GM12878 (cell line): ENCODE data around the gene CDRT15. TPM values are rescaled to one million over a fixed set of nuclear protein-coding genes. Genes with fewer than 3 reads are reported as not detected.

Experiments used
- ATAC-seq: fragments of 200-7000 bp; cut with Tn5 transposase; 3 replicates; pipeline ENCODE4 v1.9.1; 2020; ENCODE audit warnings: mild to moderate bottlenecking, moderate library complexity
- BruUV-seq: library from RNA; stranded (reverse); fragments of 400-500 nt; replicated peaks from 2 replicates; lab custom pipeline; 2021; lab: Mats Ljungman, UMichigan
- CTCF ChIA-PET: fragments of 300-600 bp; sonication (Branson Sonifier 250); formaldehyde crosslinking; extraction: SDS; loops from one replicate; lab custom pipeline; 2021; ENCODE audit warnings: inconsistent platforms; lab: Yijun Ruan, JAX
- POLR2A ChIA-PET: fragments of 350-600 bp; formaldehyde crosslinking; extraction: SDS; loops from one replicate; lab custom pipeline; 2021; ENCODE audit warnings: inconsistent platforms; lab: Charles Lee
- RAD21 ChIA-PET: fragments of 300-600 bp; sonication (Branson Sonifier 250); formaldehyde crosslinking; loops from one replicate; lab custom pipeline; 2023; ENCODE audit warnings: antibody characterized with exemption; ENCODE audit not compliant: unreplicated experiment; lab: Charles Lee
- SMC1A ChIA-PET: fragments of 300-600 bp; sonication (Branson Sonifier 250); formaldehyde crosslinking; loops from one replicate; lab custom pipeline; 2023; ENCODE audit not compliant: unreplicated experiment, uncharacterized antibody; lab: Charles Lee
- DNase-seq: peaks from one replicate; pipeline ENCODE4 v3.0.0-alpha.2; 2011; ENCODE audit warnings: low read depth, low spot score
- FAIRE-seq: peaks from 3 replicates; lab custom pipeline; 2011; peaks lifted over from hg19 to GRCh38; lab: Jason Lieb, UNC
- H2AFZ ChIP-seq: 2 replicates; pipeline ENCODE4 v1.6.0; 2011; ENCODE audit warnings: low read depth, low read length, control low read depth; ENCODE audit not compliant: control insufficient read depth
- H3K27ac ChIP-seq: 2 replicates; pipeline ENCODE4 v1.5.1; 2011; ENCODE audit warnings: control low read depth; ENCODE audit not compliant: control insufficient read depth, insufficient read depth
- H3K27me3 ChIP-seq, 2 experiments: replicated peaks in 1 of 2; 2 replicates each; pipeline versions ENCODE4 v1.6.0 to v1.6.1; 2011; ENCODE audit warnings: low read length in 1 of 2; ENCODE audit not compliant: control insufficient read depth in 2 of 2, insufficient read depth in 2 of 2
- H3K36me3 ChIP-seq, 2 experiments: 2 replicates each; pipeline ENCODE4 v1.5.1; 2011; ENCODE audit warnings: low read length in 1 of 2; ENCODE audit not compliant: control insufficient read depth in 2 of 2, insufficient read depth in 2 of 2
- H3K4me1 ChIP-seq: 2 replicates; pipeline ENCODE4 v1.6.1; 2011; ENCODE audit warnings: mild to moderate bottlenecking, low read length, moderate library complexity, mixed read lengths; ENCODE audit not compliant: control insufficient read depth, insufficient read depth
- H3K4me2 ChIP-seq: 2 replicates; pipeline ENCODE4 v1.6.0; 2011; ENCODE audit warnings: control low read depth; ENCODE audit not compliant: control insufficient read depth, insufficient read depth
- H3K4me3 ChIP-seq: fragments of 200-600 bp; sonication (generic); 2 replicates; pipeline ENCODE4 v1.5.1; 2016
- H3K79me2 ChIP-seq: 2 replicates; pipeline ENCODE4 v1.6.0; 2011; ENCODE audit warnings: low read length; ENCODE audit not compliant: control insufficient read depth, insufficient read depth
- H3K9ac ChIP-seq: 2 replicates; pipeline ENCODE4 v1.8.0; 2011; ENCODE audit warnings: low read length, control low read depth, mixed read lengths; ENCODE audit not compliant: control insufficient read depth, insufficient read depth
- H3K9me3 ChIP-seq: replicated peaks from 3 replicates; pipeline ENCODE4 v1.5.1; 2011; ENCODE audit warnings: mild to moderate bottlenecking, low read length; ENCODE audit not compliant: control insufficient read depth, insufficient read depth
- H4K20me1 ChIP-seq: 2 replicates; pipeline ENCODE4 v1.6.0; 2011; ENCODE audit not compliant: control insufficient read depth, insufficient read depth
- CREB1 ChIP-seq: IDR thresholded peaks from 2 replicates; pipeline ENCODE4 v1.6.1; 2012; ENCODE audit warnings: low read depth, mild to moderate bottlenecking, inconsistent platforms
- CTCF ChIP-seq, 3 experiments: IDR thresholded peaks in 2 of 3; conservative IDR thresholded peaks in 1 of 3; 2 replicates each; pipeline ENCODE4 v1.5.1; 2011; ENCODE audit warnings: low read depth in 3 of 3, low read length in 3 of 3, mild to moderate bottlenecking in 3 of 3, control low read depth in 2 of 3, moderate library complexity in 2 of 3, inconsistent platforms in 1 of 3, mixed read lengths in 1 of 3; ENCODE audit not compliant: control insufficient read depth in 2 of 3, insufficient read depth in 1 of 3; ENCODE audit errors: extremely low read depth in 1 of 3
- ELK1 ChIP-seq: IDR thresholded peaks from 2 replicates; pipeline ENCODE4 v1.6.1; 2012; ENCODE audit warnings: low read depth, low read length, improper control_type of control experiment
- IKZF2 ChIP-seq, 2 experiments: fragments of 450-650 bp; IDR thresholded peaks; 2 replicates each; pipeline ENCODE4 v1.6.1; 2017; ENCODE audit warnings: mild to moderate bottlenecking in 2 of 2, moderate library complexity in 2 of 2
- KAT2A ChIP-seq: conservative IDR thresholded peaks from 2 replicates; pipeline ENCODE4 v1.6.1; 2011; ENCODE audit warnings: low read depth, low read length; ENCODE audit not compliant: control insufficient read depth
- KDM1A ChIP-seq: fragments of 200-600 bp; sonication (generic); IDR thresholded peaks from 2 replicates; pipeline ENCODE4 v1.6.1; 2016; ENCODE audit warnings: borderline replicate concordance
- SIN3A ChIP-seq: IDR thresholded peaks from 2 replicates; pipeline ENCODE4 v1.6.1; 2012; ENCODE audit warnings: low read depth, low read length, improper control_type of control experiment
- SPI1 ChIP-seq: IDR thresholded peaks from 2 replicates; pipeline ENCODE4 v1.6.1; 2011; ENCODE audit warnings: low read depth, mild to moderate bottlenecking, low read length, moderate library complexity, borderline replicate concordance; ENCODE audit not compliant: insufficient read depth
- ZNF592 ChIP-seq: fragments of 450-650 bp; IDR thresholded peaks from 2 replicates; pipeline ENCODE4 v1.6.1; 2017; ENCODE audit warnings: mild to moderate bottlenecking, moderate library complexity
- WGBS: methylation state at CpG from one replicate; pipeline ENCODE4 v1.1.6; 2016; ENCODE audit warnings: low lambda C conversion rate; ENCODE audit not compliant: insufficient replicate concordance, insufficient coverage; ENCODE audit errors: missing lambda C conversion rate; 5-methylcytosine and 5-hydroxymethylcytosine counted together
- in situ Hi-C: fragments of 300-500 bp; cut with MboI; formaldehyde crosslinking; loops from 9 replicates; pipeline ENCODE4 v1.14.3; 2018; ENCODE audit warnings: mixed read lengths
- intact Hi-C: fragments of 100-400 bp; cut with micrococcal nuclease; formaldehyde crosslinking; loops from one replicate; pipeline ENCODE4 v1.14.2; 2022; ENCODE audit not compliant: unreplicated experiment
- polyA plus RNA-seq, 11 experiments: library from polyadenylated mRNA; depleted of rRNA in 4 of 11; unstranded in 6 of 11; stranded (reverse) in 5 of 11; fragments of >200 nt; fragmentation: Nextera tagmentation in 4 of 11; fragmentation: Illumina TruSeq in 1 of 11; extraction: Ambion mirVana in 4 of 11; extraction: Trizol in 1 of 11; gene quantifications; 1 replicate in 1 of 11; 2 replicates in 10 of 11; pipeline versions ENCODE4 v1.2.1 to v1.2.3, GENCODE V29; 2011 to 2016; ENCODE audit warnings: inconsistent platforms in 2 of 11, missing spikeins in 2 of 11, low read depth in 1 of 11
- total RNA-seq, 4 experiments: library from RNA; depleted of rRNA in 3 of 4; stranded (reverse); fragments of >200 nt in 3 of 4; fragmentation: Illumina TruSeq in 1 of 4; extraction: Trizol in 1 of 4; gene quantifications; 2 replicates each; pipeline versions ENCODE4 v1.2.1 to v1.2.3, GENCODE V29; 2013 to 2021

The CDRT15 gene
- total and polyA plus RNA-seq, 10 of the 15 experiments (the other 5 are each of a cell fraction or from before 2014, with no cell fraction given): 0.29 TPM; not detected in 9

- no TSS peak for BruUV-seq
- 92% methylated on average over 2 of the region's 2 CpGs for WGBS
- H3K4me2 ChIP-seq: no peak overlapping the region
- H4K20me1 ChIP-seq: no peaks in the 10 kb centered on the region
- FAIRE-seq (no peak), DNase-seq (no peak), ATAC-seq (no peak)
- H3K27ac ChIP-seq: no peak overlapping the region
- no peaks in the 10 kb centered on the region for H3K79me2 ChIP-seq
- in situ Hi-C loops: no loop called here
- no peak overlapping the region for H3K4me3 ChIP-seq
- no peaks in the 10 kb centered on the region for H3K4me1 ChIP-seq
- TF ChIP-seq KDM1A: no peak
- no peak for TF ChIP-seq KAT2A
- no peak for TF ChIP-seq CREB1
- TF ChIP-seq IKZF2 (IDR thresholded peaks at IDR 0.05): no peak
- no peaks in the 10 kb centered on the region for H3K9me3 ChIP-seq
- no peaks in the 10 kb centered on the region; a peak in 2 of 4 replicates for H3K36me3 ChIP-seq
- H3K27me3 ChIP-seq: no peaks in the 10 kb centered on the region
- intact Hi-C loops: no loop called here
- ChIA-PET SMC1A (no interaction called here), POLR2A (no interaction called here), CTCF (no interaction called here), RAD21 (no interaction called here)
- H2AFZ ChIP-seq: no peak overlapping the region
- H3K9ac ChIP-seq: no peak overlapping the region
These were observed 39.6 kb downstream of the CDRT15 start for GRCh38 chr17:14197057-14197456.

- no TSS peak for BruUV-seq
- WGBS: 89% methylated on average over 4 of the region's 4 CpGs
- in situ Hi-C loops: no loop called here
- ChIA-PET SMC1A (no interaction called here), POLR2A (no interaction called here), RAD21 (no interaction called here), CTCF (no interaction called here)
- DNase-seq: no peak
- H3K27me3 ChIP-seq: no peaks in the 10 kb centered on the region
- no peak for FAIRE-seq
- intact Hi-C loops: no loop called here
- H4K20me1 ChIP-seq: no peaks in the 10 kb centered on the region
- no peak overlapping the region for H3K4me2 ChIP-seq
- no peak overlapping the region for H2AFZ ChIP-seq
- no peaks in the 10 kb centered on the region for H3K79me2 ChIP-seq
- no peak overlapping the region for H3K27ac ChIP-seq
- no peaks in the 10 kb centered on the region for H3K4me1 ChIP-seq
- H3K4me3 ChIP-seq: no peak overlapping the region
- no peaks in the 10 kb centered on the region for H3K9me3 ChIP-seq
- peak; percentile 63 for ATAC-seq
- TF ChIP-seq ZNF592: no peak
- peak; percentile 45; the same call in 1 of the 2 replicates for TF ChIP-seq SPI1
- no peak for TF ChIP-seq ELK1
- no peak for TF ChIP-seq SIN3A
- peak in 2 of 3 experiments; percentile 39 to 41; a peak in 3 of 6 replicates for TF ChIP-seq CTCF (IDR thresholded peaks at IDR 0.05 in 2 of 3, conservative IDR thresholded peaks at IDR 0.05 in 1 of 3; ENCODE audit: control insufficient read depth in 2 of 3, extremely low read depth in 1 of 3, insufficient read depth in 1 of 3, low read depth in 3 of 3, low read length in 3 of 3)
- H3K9ac ChIP-seq: no peak overlapping the region
- no peaks in the 10 kb centered on the region; a peak in 2 of 4 replicates for H3K36me3 ChIP-seq
These were observed 40.2 kb downstream of the CDRT15 start for GRCh38 chr17:14196377-14196997.
